ENCODE data around the gene ALG5. TPM values are rescaled to one million over a fixed set of nuclear protein-coding genes. Genes with fewer than 3 reads are reported as not detected.

The ALG5 gene
- total RNA-seq, 1 experiment from 2014 or later = 27.0 TPM

GRCh38 chr13:36915106-36915505, 84.0 kb downstream of the ALG5 start:
- H4K20me1 ChIP-seq (ENCODE audit: control insufficient read depth, insufficient read depth, insufficient read length) = no peaks in the 10 kb centered on the region
- no peak overlapping the region for H3K9ac ChIP-seq (ENCODE audit: extremely low read depth, insufficient read length, low read length)
- H3K4me1 Mint-ChIP-seq = peaks cover 8 to 9% of the 10 kb centered on the region in 2 experiments
- H3K23me2 ChIP-seq (ENCODE audit: insufficient read length, low read depth, low read length, poor library complexity, severe bottlenecking) = peaks cover 7% of the 10 kb centered on the region
- H3K36me3 Mint-ChIP-seq (ENCODE audit: insufficient read depth in 1 of 3, low read depth in 3 of 3) = no peaks in the 10 kb centered on the region
- H3K4me1 ChIP-seq (ENCODE audit: insufficient read depth, low read length) = no peaks in the 10 kb centered on the region
- H2AK5ac ChIP-seq (ENCODE audit: insufficient read length, low read length) = no peak overlapping the region
- no peak overlapping the region for H3T11ph ChIP-seq (ENCODE audit: low read length)
- H2BK12ac ChIP-seq (ENCODE audit: insufficient read length, low read depth, low read length) = no peak overlapping the region
- H3K9me3 Mint-ChIP-seq = no peaks in the 10 kb centered on the region; a peak in 1 of 5 replicates
- no peaks in the 10 kb centered on the region; the same call in 1 of the 2 replicates for H3K27me3 ChIP-seq (ENCODE audit: insufficient read depth, low read length)
- peaks cover 34% of the 10 kb centered on the region for H3K27me3 Mint-ChIP-seq (ENCODE audit: low read depth)
- no peaks in the 10 kb centered on the region for H3K9me3 ChIP-seq (ENCODE audit: control insufficient read depth, low read depth, low read length)
- no peak for DNase-seq
- no peak overlapping the region for H3K23ac ChIP-seq (ENCODE audit: insufficient read length, low read depth, low read length)
- H2BK120ac ChIP-seq (ENCODE audit: low read depth, low read length, poor library complexity, severe bottlenecking) = no peak overlapping the region
- no peak overlapping the region for H3K56ac ChIP-seq (ENCODE audit: insufficient read length, low read depth, low read length)
- no peak overlapping the region for H3K27ac ChIP-seq (ENCODE audit: insufficient read length, low read depth, low read length)
- no peak overlapping the region for H3K4me2 ChIP-seq (ENCODE audit: insufficient read depth, insufficient read length, low read length)
- H4K8ac ChIP-seq (replicated peaks; ENCODE audit: insufficient read length, low read depth, low read length) = no peak overlapping the region
- H3K18ac ChIP-seq (ENCODE audit: insufficient read length, low read depth, low read length) = no peak overlapping the region
- TF ChIP-seq CTCF (conservative IDR thresholded peaks at IDR 0.05) = no peak
- no peak overlapping the region for H4K91ac ChIP-seq (ENCODE audit: insufficient read length, low read depth, low read length)
- H2AFZ ChIP-seq (ENCODE audit: low read length) = no peak overlapping the region
- H2BK15ac ChIP-seq (ENCODE audit: low read depth, low read length) = no peak overlapping the region
- no peaks in the 10 kb centered on the region for H3K79me1 ChIP-seq (ENCODE audit: insufficient read depth, low read depth, low read length, poor library complexity, severe bottlenecking)
- no peak overlapping the region for H3K4me3 Mint-ChIP-seq
- H3K79me2 ChIP-seq (ENCODE audit: insufficient read depth, low read length) = no peaks in the 10 kb centered on the region
- no peak overlapping the region for H3K4ac ChIP-seq (ENCODE audit: low read depth, low read length)
- H3K27ac Mint-ChIP-seq = no peak overlapping the region
- no CpG with 5 or more reads among the region's 5 CpGs for WGBS (ENCODE audit: extremely low coverage, insufficient read length, low lambda C conversion rate)
- no peak overlapping the region for H4K5ac ChIP-seq (ENCODE audit: insufficient read length, low read depth, low read length)
- H2BK20ac ChIP-seq (ENCODE audit: low read depth, low read length, poor library complexity, severe bottlenecking) = no peak overlapping the region
- H2BK5ac ChIP-seq (ENCODE audit: insufficient read length, low read length) = no peak overlapping the region
- H3K14ac ChIP-seq (ENCODE audit: insufficient read depth, low read length) = no peak overlapping the region
